HEK293 (cell line): ENCODE data around the gene TNS1.

Experiments
- CTCF ChIA-PET: fragments of 350-600 bp; formaldehyde crosslinking; extraction: SDS; loops from one replicate; lab custom pipeline; 2021; ENCODE audit warnings: antibody characterized with exemption; lab: Yijun Ruan, JAX
- POLR2A ChIA-PET: fragments of 300-600 bp; formaldehyde crosslinking; extraction: SDS; loops from one replicate; lab custom pipeline; 2020; ENCODE audit warnings: antibody characterized with exemption, inconsistent platforms; lab: Yijun Ruan, JAX
- H3K27ac ChIP-seq: fragments of 200-500 bp; sonication (Bioruptor generic); 2 replicates; pipeline ENCODE4 v1.5.1; 2014; ENCODE audit warnings: low read depth, low read length, control low read depth, inconsistent platforms; ENCODE audit errors: extremely low read depth
- H3K36me3 ChIP-seq, 2 experiments: fragments of 200-500 bp in 1 of 2; sonication (Bioruptor generic) in 1 of 2; 1 replicate in 1 of 2; 2 replicates in 1 of 2; pipeline ENCODE4 v1.5.1; 2014 to 2017; ENCODE audit warnings: inconsistent platforms in 2 of 2, low read length in 2 of 2; ENCODE audit not compliant: control insufficient read depth in 2 of 2, insufficient read depth in 1 of 2
- H3K4me1 ChIP-seq: fragments of 200-500 bp; sonication (Bioruptor generic); 2 replicates; pipeline ENCODE4 v1.5.1; 2014; ENCODE audit warnings: mild to moderate bottlenecking, low read length, inconsistent platforms; ENCODE audit not compliant: control insufficient read depth, insufficient read depth
- H3K4me3 ChIP-seq: 2 replicates; pipeline ENCODE4 v1.5.1; 2011; ENCODE audit warnings: low read depth, mild to moderate bottlenecking, control low read depth, low read length, moderate library complexity
- H3K9me3 ChIP-seq: fragments of 200-500 bp; sonication (Bioruptor generic); 2 replicates; pipeline ENCODE4 v1.5.1; 2014; ENCODE audit warnings: low read depth, low read length, inconsistent platforms; ENCODE audit not compliant: control insufficient read depth, insufficient read depth
- AEBP2 ChIP-seq: fragments of 450-650 bp; formaldehyde crosslinking; IDR thresholded peaks from 2 replicates; pipeline ENCODE4 v1.5.1; 2016; ENCODE audit warnings: missing biosample characterization, missing genetic modification characterization, borderline replicate concordance
- WT1 ChIP-seq: fragments of 450-650 bp; formaldehyde crosslinking; IDR thresholded peaks from 2 replicates; pipeline ENCODE4 v1.5.1; 2016; ENCODE audit warnings: missing biosample characterization, missing genetic modification characterization
- ZFP3 ChIP-seq: fragments of 450-650 bp; formaldehyde crosslinking; IDR thresholded peaks from 2 replicates; pipeline ENCODE4 v1.5.1; 2016; ENCODE audit warnings: low read depth, missing biosample characterization, missing genetic modification characterization
- ZNF416 ChIP-seq: fragments of 450-650 bp; formaldehyde crosslinking; IDR thresholded peaks from 2 replicates; pipeline ENCODE4 v1.5.1; 2016; ENCODE audit warnings: missing biosample characterization, missing genetic modification characterization
- ZNF488 ChIP-seq: fragments of 450-650 bp; formaldehyde crosslinking; IDR thresholded peaks from 2 replicates; pipeline ENCODE4 v1.5.1; 2016; ENCODE audit warnings: missing biosample characterization, missing genetic modification characterization
- ZNF639 ChIP-seq: fragments of 450-650 bp; formaldehyde crosslinking; IDR thresholded peaks from 2 replicates; pipeline ENCODE4 v1.5.1; 2016; ENCODE audit warnings: missing biosample characterization, missing genetic modification characterization
- ZNF654 ChIP-seq: fragments of 450-650 bp; formaldehyde crosslinking; IDR thresholded peaks from 2 replicates; pipeline ENCODE4 v1.5.1; 2016; ENCODE audit warnings: low read depth, missing biosample characterization, missing genetic modification characterization
- ZNF704 ChIP-seq: fragments of 450-650 bp; formaldehyde crosslinking; IDR thresholded peaks from 2 replicates; pipeline ENCODE4 v1.5.1; 2016; ENCODE audit warnings: missing biosample characterization, missing genetic modification characterization
- ZSCAN30 ChIP-seq: fragments of 450-650 bp; IDR thresholded peaks from 2 replicates; pipeline ENCODE4 v1.5.1; 2018; ENCODE audit warnings: missing biosample characterization, mild to moderate bottlenecking, missing genetic modification characterization, moderate library complexity

TNS1 gene

GRCh38 chr2:217914878-217915277, 87.9 kb downstream of the TNS1 start:
- no peak overlapping the region for H3K27ac ChIP-seq
- H3K4me1 ChIP-seq: no peaks in the 10 kb centered on the region
- no peaks in the 10 kb centered on the region for H3K36me3 ChIP-seq
- POLR2A ChIA-PET: no interaction called here
- TF ChIP-seq AEBP2 (no peak), ZNF639 (tag by site-specific recombination) (no peak), ZNF704 (tag by site-specific recombination) (no peak), ZNF416 (tag by site-specific recombination) (no peak)
- TF ChIP-seq, all 188 proteins: peak for 0
- Histone ChIP-seq H3K4me3 (no peak overlapping the region), H3K9me3 (no peaks in the 10 kb centered on the region)
- CTCF ChIA-PET: interaction anchor here (0.8 to 1.3 kb wide), 3 partner anchors 15 to 126 kb away, joined by 3 read pairs; no protein-coding TSS in a partner anchor

- TF ChIP-seq ZNF654 (no peak), ZSCAN30 (tag by site-specific recombination) (no peak), ZNF488 (tag by site-specific recombination) (no peak)
- ChIA-PET POLR2A (no interaction called here), CTCF (interaction anchor here (0.8 to 1.3 kb wide), 2 partner anchors 14 to 125 kb away, joined by 3 read pairs; no protein-coding TSS in a partner anchor)
- Histone ChIP-seq H3K4me1 (no peaks in the 10 kb centered on the region), H3K4me3 (no peak overlapping the region), H3K9me3 (no peaks in the 10 kb centered on the region), H3K36me3 (no peaks in the 10 kb centered on the region), H3K27ac (no peak overlapping the region)
Measured at GRCh38 chr2:217914078-217914477, 88.7 kb downstream of the TNS1 start.

- no peaks in the 10 kb centered on the region for H3K36me3 ChIP-seq
- no peaks in the 10 kb centered on the region for H3K9me3 ChIP-seq
- POLR2A ChIA-PET: no interaction called here
- H3K4me1 ChIP-seq: no peaks in the 10 kb centered on the region
- CTCF ChIA-PET: no interaction called here
- no peak overlapping the region for H3K4me3 ChIP-seq
- H3K27ac ChIP-seq: no peak overlapping the region
- TF ChIP-seq ZFP3: no peak
Measured at GRCh38 chr2:217913436-217913835, 89.4 kb downstream of the TNS1 start.

GRCh38 chr2:217912098-217913024, 90.4 kb downstream of the TNS1 start:
- POLR2A ChIA-PET: no interaction called here
- CTCF ChIA-PET: interaction anchor here (0.7 kb wide), 1 partner anchor 31 kb away, joined by 3 read pairs; no protein-coding TSS in a partner anchor

More at GRCh38 chr2:217912098-217913024, 90.4 kb downstream of the TNS1 start:
- Histone ChIP-seq H3K36me3 (no peaks in the 10 kb centered on the region), H3K4me1 (no peaks in the 10 kb centered on the region), H3K27ac (no peak overlapping the region), H3K4me3 (no peak overlapping the region), H3K9me3 (no peaks in the 10 kb centered on the region)
- no peak for TF ChIP-seq WT1 (tag by site-specific recombination)
